Activated CD4-positive, alpha-beta T cell treated with anti-CD3 and anti-CD28 coated beads, Interleukin-10, Interleukin-2, amounts not matched to agents 100 ng/mL and 50 ng/mL, durations not matched to agents 16 hours and 8 hours (primary cell): Measurements from ENCODE around the gene TRIM17.

Experiments
- DNase-seq: peaks from one replicate; pipeline ENCODE4 v3.0.0-alpha.2; 2020

The TRIM17 gene, protein sequence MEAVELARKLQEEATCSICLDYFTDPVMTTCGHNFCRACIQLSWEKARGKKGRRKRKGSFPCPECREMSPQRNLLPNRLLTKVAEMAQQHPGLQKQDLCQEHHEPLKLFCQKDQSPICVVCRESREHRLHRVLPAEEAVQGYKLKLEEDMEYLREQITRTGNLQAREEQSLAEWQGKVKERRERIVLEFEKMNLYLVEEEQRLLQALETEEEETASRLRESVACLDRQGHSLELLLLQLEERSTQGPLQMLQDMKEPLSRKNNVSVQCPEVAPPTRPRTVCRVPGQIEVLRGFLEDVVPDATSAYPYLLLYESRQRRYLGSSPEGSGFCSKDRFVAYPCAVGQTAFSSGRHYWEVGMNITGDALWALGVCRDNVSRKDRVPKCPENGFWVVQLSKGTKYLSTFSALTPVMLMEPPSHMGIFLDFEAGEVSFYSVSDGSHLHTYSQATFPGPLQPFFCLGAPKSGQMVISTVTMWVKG

DNA sequence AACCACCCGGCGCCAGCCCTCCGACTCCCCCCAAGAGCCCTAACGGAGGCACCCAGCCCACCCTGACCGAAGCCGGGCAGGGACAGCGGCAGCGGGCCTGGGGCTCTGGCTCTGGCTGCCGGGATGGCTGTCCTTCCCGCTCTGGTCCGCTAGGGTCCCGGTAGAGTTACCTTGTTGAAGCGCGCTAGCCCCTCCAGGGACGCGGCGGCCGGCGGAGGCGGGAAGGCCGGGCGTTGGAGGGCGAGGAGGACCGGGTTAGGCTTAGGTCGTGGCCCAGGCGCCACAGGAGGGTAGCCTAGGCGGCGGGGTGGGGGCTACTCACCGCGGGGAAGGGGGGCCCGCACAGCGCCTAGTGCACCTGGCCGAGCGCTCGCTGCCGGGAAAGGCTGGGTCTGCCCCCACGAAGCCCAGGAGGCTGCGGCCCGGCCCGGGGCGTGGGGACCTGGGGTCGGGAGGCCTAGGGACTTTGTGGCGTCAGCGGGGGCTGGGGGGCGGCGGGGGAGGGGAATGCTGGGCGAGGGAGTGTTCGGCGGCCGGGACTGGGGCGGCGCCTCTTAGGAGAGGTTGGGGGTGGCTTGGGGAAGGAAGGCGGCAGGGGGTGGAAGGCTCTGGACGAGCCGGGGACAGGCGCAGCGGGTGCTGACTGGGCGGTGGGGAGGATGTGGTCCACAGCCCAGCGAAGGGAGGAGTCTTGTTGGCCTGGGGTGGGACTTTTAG, at the start of gene TRIM17:
TSS of gene TRIM17 (minus strand) at position 645 of the 717 bp plus-strand sequence. CDS start 1,789 bp downstream, outside the sequence.
- peak; percentile 44 for DNase-seq

DNA sequence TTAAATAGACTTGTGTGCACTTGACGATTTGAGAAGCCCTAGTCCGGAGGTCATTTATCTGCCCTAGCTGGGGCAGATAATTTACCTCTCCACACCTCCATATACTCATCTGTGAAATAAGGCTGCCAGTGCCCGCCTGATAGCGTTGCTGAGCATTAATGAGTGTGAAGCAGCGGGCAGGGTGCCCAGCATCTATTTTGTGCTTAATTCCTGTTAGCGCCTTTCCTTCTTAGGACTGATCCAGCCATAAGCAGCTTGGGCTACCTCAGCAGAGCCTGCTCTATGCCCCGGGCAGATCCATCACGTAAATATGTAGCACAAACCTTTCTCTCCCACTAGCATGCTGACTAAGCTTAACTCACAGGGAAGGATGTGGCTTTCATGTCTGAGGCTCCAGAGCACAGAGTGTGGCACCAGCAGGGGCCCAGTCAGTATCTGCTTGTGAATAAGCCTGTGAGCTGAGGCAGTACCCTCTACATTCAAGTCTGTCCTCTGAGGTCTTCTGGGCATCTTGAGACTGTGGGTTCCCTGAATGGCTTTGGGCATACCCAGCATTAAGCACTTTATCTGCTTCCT, 49.0 kb upstream of the TRIM17 start:
- peak; percentile 87 for DNase-seq

DNA sequence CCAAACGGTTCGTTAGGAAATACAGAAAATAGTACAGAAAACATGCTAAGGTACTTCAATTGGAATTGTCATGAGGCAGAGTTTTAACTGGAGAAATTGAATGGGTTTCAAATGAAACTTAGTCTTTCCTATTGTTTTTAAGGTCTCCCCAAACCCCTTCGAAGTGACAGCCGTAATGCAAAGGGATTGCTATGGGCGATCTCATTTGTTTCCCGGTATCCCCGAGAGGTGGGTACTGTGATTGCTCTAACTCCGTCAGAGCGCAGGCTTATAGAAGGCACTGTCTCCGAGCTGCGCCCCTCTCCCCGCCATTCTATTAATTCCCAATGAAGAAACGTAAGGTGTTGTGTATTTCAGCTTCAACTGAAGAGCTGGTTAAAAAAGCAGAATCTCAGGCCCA, 48.5 kb upstream of the TRIM17 start:
- DNase-seq = no peak

DNA sequence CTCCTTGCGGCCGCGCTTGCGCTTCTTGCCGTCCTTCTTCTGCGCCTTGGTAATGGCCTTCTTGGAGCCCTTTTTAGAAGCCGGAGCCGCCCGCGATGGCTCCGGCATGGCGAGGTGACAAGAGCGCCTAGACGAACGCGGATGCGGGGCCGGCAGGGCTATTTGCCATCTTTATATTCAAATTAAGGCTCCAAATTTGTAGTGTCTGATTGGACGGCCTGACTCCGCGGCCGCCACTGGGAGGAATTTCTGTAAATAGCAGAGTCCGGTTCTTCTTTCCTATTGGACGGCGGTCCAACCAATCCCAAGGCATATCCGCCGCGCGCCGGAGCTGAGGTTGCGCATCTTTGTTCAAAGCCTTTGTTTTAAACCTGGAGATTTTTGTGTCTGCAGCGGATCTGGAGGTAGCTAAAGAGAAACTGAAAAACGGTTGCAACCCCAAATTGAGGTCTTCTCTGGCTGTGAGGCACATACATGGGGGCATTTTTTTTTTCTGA, 47.9 kb upstream of the TRIM17 start:
- peak; percentile 97 for DNase-seq

DNA sequence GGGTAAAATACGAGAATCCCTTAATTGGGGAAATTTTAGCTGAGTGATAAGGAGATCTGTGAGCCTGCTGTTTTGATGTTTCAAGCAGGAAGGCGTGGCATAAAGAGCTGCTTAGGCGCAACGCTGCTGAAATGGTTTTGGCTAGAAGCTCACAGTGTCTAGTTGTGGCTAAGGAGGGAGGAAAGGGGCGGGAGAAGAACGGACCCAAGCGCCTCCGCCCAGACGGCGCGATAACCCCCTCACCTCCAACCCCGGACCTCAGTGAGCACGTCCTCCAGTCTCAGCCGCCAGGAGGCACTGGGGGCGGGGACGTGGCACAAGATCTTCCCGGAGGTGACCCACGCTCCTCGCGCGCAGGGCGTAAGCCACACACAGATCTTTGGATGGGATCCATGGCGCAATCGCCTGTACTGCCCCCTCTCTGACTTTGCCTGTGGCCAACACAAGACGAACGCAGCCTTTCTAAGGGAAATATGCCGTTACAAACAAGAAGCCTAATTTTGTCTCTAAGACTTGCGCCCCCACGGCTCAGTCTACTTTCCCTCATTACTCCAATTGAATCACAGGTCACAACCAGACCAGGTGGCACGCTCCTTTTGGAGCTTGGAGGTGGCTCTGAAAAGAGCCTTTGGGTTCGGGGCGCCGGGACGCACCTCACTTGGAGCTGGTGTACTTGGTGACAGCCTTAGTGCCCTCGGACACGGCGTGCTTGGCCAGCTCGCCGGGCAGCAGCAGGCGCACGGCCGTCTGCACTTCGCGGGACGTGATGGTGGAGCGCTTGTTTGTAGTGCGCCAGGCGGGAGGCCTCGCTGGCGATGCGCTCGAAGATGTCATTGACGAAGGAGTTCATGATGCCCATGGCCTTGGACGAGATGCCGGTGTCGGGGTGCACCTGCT, 47.1 kb upstream of the TRIM17 start:
- peak; percentile 95 for DNase-seq

DNA sequence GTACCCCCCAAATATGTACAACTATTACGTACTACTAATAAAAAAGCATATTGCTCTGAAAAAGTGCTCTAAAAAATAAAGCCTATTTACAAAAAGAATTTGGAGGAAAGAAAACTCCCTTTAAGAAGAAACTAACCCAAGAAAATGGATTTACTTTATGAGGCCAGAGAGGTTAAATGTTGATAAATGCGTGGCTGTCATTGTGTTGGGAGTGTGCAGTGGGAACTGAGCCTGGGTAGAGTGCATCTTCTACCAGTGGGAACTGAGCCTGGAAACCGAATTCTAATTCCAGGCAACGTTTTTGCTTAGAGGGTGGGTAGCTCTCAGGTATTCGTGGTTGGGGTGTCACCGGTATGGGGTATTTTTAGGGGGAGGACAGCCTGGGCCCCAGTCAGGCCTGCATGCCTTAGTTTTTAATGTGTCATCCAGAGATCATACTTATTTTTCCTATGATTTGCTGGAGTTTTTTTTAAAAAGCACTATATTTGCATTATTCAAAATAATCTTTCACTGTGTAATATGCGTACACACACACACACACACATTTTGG, 46.4 kb upstream of the TRIM17 start:
- no peak for DNase-seq

DNA sequence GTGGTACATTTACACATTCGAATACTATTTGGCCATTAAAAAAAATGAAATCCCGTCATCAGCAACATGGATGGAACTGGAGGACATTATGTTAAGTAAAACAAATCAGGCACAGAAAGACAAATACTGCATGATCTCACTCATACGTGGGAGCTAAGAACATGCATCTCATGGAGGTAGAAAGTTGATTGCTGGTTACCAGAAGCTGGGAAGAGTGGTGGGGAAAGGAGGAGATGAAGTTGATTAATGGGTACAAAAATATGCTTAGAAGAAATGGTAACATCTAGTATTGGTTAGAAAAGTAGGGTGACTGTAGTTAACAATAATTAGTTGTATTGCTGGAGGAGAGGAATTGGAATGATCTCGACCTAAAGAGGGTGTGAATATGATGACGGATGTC, 45.9 kb upstream of the TRIM17 start:
- DNase-seq = no peak

DNA sequence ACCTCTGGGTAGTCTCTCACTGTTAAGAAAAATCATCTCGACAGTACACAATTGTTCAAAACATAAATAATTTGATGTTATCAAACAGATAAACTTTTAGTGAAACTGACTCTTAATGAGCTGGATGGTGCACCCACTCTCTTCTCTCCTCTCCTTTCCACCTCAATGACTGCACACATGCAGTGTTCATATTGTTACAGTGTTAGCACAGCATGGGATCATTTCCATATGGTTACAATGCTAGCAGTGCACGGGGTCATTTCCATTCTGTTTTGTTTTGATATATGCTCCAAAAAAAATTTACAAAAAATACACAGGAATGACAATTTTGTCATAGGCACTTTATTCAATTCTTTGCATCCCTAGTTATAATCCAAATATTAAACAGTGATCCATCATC, 44.2 kb upstream of the TRIM17 start:
- DNase-seq = no peak

DNA sequence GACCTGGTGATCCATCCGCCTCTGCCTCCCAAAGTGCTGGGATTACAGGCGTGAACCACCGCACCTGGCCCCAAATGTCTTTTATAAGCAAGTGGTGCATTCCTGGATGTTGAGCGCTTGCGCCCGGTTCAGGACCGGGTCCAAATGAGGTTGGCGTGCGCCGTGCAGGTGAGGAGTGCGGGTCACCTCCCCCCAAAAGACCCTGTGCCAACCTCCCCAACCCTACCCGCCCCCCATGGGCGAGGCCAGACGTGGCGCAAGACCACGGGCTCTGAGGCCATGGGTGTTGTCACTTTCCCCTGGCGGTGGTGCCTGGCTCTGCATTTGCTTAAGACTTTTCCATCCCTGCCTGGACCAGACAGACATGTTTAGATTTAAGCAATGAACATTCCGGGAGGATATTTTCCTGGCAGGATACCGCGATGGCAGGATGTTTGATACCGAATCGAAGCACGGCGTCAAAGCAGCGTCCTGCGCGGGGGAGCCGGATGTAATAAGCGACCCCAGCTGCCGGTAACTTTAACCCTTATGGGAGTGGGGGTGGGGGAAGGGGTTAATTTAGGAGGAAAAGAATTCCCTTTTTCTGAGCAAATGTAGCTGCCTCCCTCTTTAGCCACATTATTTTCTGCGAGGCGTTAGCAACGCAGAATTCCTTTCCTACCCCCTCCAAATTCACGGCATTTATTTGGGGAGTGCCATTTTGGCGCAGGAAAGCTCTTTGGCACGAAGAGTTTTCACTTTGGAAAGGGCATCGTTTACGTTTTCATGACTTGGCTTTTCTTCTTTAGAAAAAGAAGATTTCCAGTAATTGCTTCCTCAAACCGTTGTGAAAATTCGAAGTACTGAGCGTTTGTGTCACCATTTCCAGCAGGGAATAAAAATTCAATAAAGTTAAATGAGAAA, 42.7 kb upstream of the TRIM17 start:
- DNase-seq = peak; percentile 88

DNA sequence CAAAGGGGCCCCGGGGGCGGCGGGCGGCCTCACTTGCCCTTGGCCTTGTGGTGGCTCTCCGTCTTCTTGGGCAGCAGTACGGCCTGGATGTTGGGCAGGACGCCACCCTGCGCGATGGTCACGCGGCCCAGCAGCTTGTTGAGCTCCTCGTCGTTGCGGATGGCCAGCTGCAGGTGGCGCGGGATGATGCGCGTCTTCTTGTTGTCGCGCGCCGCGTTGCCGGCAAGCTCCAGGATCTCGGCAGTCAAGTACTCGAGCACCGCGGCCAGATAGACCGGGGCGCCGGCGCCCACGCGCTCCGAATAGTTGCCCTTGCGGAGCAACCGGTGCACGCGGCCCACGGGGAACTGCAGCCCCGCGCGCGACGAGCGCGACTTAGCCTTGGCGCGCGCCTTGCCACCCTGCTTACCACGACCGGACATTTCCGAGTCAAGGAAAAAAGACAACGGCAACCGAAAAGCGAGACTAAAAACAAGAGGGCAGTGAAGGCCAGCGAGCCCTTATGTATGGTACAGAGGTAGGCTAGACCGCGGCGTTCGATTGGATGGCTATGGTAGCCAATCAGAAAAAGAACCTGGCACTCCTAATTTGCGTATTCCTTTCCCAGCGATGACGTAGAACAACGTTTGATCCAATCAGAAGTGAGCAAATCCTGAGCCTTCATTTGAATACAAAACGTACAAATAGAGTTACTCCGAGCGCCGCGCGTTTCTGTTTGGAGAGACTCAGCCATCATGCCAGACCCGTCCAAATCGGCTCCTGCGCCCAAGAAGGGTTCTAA, 40.9 kb upstream of the TRIM17 start:
- DNase-seq = peak; percentile 98

DNA sequence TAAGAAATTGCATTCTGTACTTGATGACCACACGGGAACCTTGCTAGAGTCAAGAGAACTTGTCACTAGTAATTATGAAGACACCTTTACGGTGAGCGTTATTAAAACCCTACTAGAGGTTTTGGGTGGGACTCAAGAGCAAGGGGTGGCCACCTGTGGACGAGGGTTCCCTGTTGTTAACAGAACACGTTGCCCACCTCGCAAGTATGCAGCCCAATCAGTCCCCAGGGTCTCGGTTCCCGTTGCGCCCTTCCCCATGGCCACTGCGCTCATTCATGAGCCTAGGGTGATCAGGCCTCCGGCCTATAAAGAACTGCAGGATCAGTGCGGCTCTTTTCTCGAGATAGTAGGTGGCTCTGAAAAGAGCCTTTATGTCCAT, 40.3 kb upstream of the TRIM17 start:
- no peak for DNase-seq

DNA sequence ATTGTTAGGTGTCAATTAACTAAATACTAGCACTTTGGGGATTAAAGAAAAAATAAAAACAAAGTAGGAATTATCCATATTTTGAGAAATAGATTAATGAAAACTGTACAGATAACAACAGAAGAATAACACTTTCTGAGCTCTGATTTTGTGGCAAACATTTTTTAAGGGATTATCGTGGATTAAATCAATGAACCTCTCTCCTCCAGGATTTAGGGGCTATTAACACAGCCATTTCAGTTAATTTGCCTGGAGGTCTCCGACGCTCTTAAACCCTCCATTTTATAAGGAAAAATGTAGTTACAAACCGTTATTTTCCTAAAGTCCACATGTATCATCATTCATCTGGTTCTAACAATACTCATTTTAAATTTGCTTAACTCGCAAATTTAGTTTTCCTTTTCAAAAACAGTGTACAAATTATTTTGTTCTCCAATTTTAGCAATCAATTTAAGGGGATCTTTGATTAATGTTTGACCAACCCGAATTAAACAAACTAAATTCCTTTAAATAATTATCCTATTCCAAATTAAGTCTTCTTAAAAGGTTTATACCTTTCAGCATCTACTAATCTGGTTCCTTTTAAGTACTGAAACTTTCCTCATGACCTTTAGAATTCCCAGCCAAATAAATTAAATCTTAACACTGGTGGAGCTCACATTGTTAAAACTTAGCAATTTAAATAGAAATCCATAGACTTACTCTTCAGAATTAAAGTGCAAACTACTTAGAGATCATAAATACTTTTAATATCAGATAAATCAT, 39.8 kb upstream of the TRIM17 start:
- DNase-seq = no peak

DNA sequence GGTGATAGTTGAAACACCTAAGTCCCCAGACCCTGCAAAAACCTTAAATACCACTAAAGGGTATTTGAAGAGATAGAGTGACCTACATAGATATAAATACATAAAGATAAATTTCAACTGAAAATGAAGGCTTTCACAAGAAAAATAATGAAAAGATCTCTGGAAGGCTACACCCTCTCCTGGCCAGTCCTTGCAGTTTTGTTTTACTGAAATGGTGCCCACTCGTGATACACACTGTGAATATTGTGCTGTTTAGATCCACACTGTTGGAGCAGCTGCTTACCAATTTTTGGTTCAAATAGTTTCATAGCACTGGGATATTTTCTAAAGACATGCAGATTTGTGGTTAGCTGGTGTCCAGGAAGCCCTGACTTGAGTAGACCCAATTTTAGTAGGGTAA, 39.1 kb upstream of the TRIM17 start:
- DNase-seq = peak; percentile 24

DNA sequence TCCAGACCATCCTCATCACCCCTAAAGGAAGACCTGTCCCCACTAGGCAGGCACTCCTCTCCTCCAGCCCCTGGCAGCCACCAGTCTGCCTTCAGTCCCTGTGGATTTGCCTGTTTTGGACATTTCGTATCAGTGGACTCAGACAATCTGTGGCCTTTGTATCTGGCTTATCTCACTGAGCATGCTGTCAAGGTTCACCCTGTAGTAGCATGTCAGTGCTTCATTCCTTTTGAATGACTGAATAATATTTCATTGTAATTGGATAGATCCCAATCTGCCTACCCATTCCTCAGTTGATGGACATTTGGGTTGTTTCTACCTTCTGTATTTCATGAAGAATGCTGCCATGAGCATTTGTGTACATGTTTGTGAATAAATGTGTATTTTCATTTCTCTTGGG, 37.6 kb upstream of the TRIM17 start:
- no peak for DNase-seq

DNA sequence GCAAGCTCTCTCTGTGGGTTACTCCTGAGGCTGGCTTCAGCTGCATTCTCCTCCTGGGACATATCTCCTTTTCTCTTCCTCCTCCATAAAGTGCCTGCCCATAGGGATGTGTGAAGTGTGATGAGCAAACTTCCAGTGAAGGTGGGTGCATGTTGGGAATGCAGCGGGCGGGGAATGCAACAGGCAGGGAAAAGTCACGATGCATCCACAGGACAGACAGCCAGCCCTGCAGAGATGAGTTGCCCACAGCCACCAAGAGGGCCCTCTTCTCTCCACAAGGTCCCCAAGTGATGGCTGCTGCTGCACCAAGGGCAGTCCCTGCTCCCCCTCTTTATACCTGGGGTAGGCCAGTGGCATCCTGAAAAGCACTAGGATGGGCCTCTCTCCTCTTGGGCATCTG, 37.0 kb upstream of the TRIM17 start:
- DNase-seq = no peak

DNA sequence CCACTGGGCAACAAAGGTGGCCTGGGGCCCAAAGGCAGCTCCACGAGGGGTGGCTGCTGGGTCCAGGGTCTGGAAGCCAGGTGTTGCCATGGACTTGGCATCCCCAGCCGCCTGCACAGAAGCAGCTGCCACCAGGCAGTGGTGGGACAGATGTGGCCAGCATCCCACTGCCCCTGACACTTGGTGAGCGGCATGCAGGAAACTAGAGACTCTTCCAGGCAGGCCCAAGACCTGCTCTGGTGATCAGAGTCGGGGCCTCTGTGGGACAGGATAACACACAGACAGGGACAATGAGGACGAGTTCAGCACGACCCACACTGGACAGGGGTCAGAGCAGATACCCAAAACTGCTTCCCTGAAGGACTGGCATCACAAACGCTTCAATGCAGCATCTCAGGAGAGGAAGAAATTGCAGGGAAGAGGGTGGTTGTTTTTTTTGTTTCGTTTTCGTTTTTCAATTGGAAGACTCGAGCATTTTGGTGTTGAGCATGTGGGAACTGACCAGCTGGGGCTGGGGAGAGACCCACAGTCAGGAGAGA, 36.4 kb upstream of the TRIM17 start:
- DNase-seq = no peak

DNA sequence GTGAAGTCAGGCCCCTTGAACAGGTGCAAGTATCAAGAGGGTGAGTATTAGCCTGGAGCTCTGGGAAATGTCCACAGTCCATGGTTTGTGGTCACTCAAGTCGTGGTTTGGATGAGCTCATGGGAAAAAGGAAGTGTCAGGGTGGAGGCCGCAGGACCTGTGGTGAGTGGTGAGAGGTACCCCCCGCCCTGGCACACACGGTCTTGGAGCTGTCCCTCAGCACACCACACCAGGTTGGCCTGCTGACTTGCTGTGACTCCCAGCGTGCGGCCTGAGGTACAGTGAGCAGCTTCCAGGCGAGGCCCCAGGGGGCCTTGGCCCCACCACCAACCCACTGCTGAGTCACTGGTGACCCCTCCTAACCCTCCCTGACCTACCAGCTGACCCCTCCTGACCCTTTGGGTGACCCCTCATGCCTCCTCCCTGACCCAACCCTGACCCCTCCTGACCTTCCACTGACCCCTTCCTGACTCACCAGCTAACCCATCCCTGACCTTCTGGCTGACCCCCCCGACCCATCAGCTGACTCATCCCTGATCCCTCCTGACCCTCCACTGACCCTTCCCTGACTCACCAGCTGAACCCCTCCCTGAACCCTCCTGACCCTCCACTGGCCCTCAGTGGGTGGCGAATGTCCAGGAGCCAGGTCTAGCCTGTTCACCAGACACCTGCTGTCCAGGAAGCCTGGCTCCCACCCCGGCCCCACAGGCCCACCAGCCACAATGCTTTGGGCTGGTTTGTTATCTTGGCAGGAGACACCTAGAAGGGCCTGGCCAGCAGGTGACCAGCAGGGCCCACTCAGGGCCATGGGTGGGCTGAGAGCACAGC, 35.7 kb upstream of the TRIM17 start:
- DNase-seq = no peak

DNA sequence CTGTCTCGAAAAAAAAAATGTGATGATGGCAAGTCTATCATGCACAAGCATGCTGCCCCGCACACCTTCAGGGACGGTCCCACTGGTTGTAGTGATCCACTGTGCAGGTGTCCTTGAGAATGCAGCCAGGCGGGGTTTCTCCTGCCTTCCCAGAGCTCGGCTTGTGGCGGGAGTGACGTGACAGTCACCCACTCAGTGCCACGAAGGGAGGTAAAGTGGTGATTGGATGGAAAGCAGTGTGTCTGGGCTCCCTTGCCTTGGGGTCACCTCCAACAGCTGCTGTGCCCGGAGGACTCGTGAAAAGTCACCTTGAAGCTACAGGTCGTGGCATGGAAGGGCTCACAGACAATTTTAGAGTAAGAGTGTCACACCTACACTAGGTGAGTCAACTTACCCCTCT, 33.5 kb upstream of the TRIM17 start:
- DNase-seq = no peak
